Stomach (tissue), 9 donors: ENCODE results near the gene RENBP. TPM values are rescaled to one million over a fixed set of nuclear protein-coding genes. Genes with fewer than 3 reads are reported as not detected.

Experiments used
- DNase-seq, 2 donors: peaks; one replicate each; pipeline versions ENCODE4 v3.0.0 to v3.0.0-alpha.2; 2013 to 2019
- H3K27ac ChIP-seq, 5 donors: fragments of 200-600 bp in 4 of 5; sonication (generic) in 4 of 5; one replicate each; pipeline ENCODE4 v1.5.1; 2013 to 2019; ENCODE audit warnings: mild to moderate bottlenecking in 1 of 5, moderate library complexity in 1 of 5
- H3K27me3 ChIP-seq, 3 donors: fragments of 200-600 bp; sonication (generic); one replicate each; pipeline ENCODE4 v1.5.1; 2017 to 2019; ENCODE audit warnings: mixed run types in 1 of 3
- H3K36me3 ChIP-seq, 4 donors: fragments of 200-600 bp; sonication (generic); 1 replicate in 3 of 4; 2 replicates in 1 of 4; pipeline ENCODE4 v1.5.1; 2016 to 2019
- H3K4me1 ChIP-seq, 4 donors: fragments of 200-600 bp; sonication (generic); one replicate each; pipeline ENCODE4 v1.5.1; 2016 to 2019
- H3K4me3 ChIP-seq, 4 donors: fragments of 200-600 bp; sonication (generic) in 3 of 4; one replicate each; pipeline ENCODE4 v1.5.1; 2016 to 2019; ENCODE audit warnings: mild to moderate bottlenecking in 1 of 4
- H3K9me3 ChIP-seq, 4 donors: fragments of 200-600 bp; sonication (generic); one replicate each; pipeline ENCODE4 v1.5.1; 2016 to 2019
- CTCF ChIP-seq, 7 experiments: fragments of 450-650 bp in 4 of 7; fragments of 200-600 bp in 3 of 7; sonication (generic) in 3 of 7; IDR thresholded peaks; one replicate each; pipeline ENCODE4 v1.5.1; 2016 to 2019; ENCODE audit warnings: antibody characterized with exemption in 7 of 7, control low read depth in 2 of 7, mild to moderate bottlenecking in 1 of 7
- EP300 ChIP-seq: sonication (generic); formaldehyde crosslinking; IDR thresholded peaks from one replicate; pipeline ENCODE4 v1.6.1; 2017; ENCODE audit warnings: antibody characterized with exemption
- POLR2A ChIP-seq, 4 donors: fragments of 450-650 bp; IDR thresholded peaks; one replicate each; pipeline ENCODE4 v1.6.1; 2016; ENCODE audit warnings: antibody characterized with exemption in 4 of 4, control low read depth in 2 of 4, mild to moderate bottlenecking in 1 of 4, moderate library complexity in 1 of 4
- POLR2AphosphoS5 ChIP-seq, 3 donors: sonication (generic); formaldehyde crosslinking; IDR thresholded peaks; one replicate each; pipeline ENCODE4 v1.6.1; 2016; ENCODE audit warnings: antibody characterized with exemption in 3 of 3
- WGBS, 5 donors: extraction: QIAGEN DNeasy Blood & Tissue Kit in 3 of 5; methylation state at CpG; one replicate each; pipeline versions ENCODE4 v1.1.5 to v1.1.7; 2013 to 2018; 5-methylcytosine and 5-hydroxymethylcytosine counted together
- intact Hi-C: fragments of 100-400 bp; cut with DNase I; formaldehyde crosslinking; loops from one replicate; pipeline ENCODE4 v1.15.1; 2023; ENCODE audit warnings: low total_unique reads
- polyA plus RNA-seq, 3 donors: library from polyadenylated mRNA; stranded (reverse); fragments of 200-250 nt; gene quantifications; one replicate each; pipeline ENCODE4 v1.2.3, GENCODE V29; 2013
- total RNA-seq, 5 donors: library from RNA; depleted of rRNA; stranded (reverse); fragments of >200 nt; gene quantifications; one replicate each; pipeline versions ENCODE4 v1.1.0 to v1.2.3, GENCODE V29; 2014 to 2016
- donor health status: healthy with polysubstance abuse.
- donor health status: Bipolar disorder and iron deficiency.
- donor health status: healthy.

RENBP gene
- total and polyA plus RNA-seq, 8 donors, result 2.3 to 12.7 (median 8.1) TPM; not detected in 3

GRCh38 chrX:153945956-153946943, 1.8 kb upstream of the RENBP start:
- no peak for DNase-seq
- no peak overlapping the region for H3K4me3 ChIP-seq
- intact Hi-C loops, result no loop called here
- peak overlapping the region in 2 of 5 donors; percentile 74 to 79 for H3K27ac ChIP-seq
- TF ChIP-seq POLR2AphosphoS5 (IDR thresholded peaks at IDR 0.05) (no peak), EP300 (no peak), POLR2A (IDR thresholded peaks at IDR 0.05) (no peak), CTCF (IDR thresholded peaks at IDR 0.05) (no peak)
- H3K36me3 ChIP-seq, result peaks cover 12 to 36% (median 32%) of the 10 kb centered on the region in 4 donors
- no peaks in the 10 kb centered on the region for H3K9me3 ChIP-seq
- WGBS, 5 donors, result 74 to 90% (median 83%) methylated on average over 20 to 24 of the region's 24 CpGs
- peaks cover 0 to 9% (median 0%) of the 10 kb centered on the region in 3 donors for H3K27me3 ChIP-seq
- peaks cover 0 to 49% (median 11%) of the 10 kb centered on the region in 4 donors for H3K4me1 ChIP-seq

- H3K27me3 ChIP-seq, result peaks cover 0 to 9% (median 0%) of the 10 kb centered on the region in 3 donors
- peak overlapping the region; percentile 32 to 39 (median 38) for H3K4me3 ChIP-seq
- WGBS, 5 donors, result 39 to 64% (median 57%) methylated on average over 1 to 6 of the region's 6 CpGs
- H3K9me3 ChIP-seq, result no peaks in the 10 kb centered on the region
- peak overlapping the region in 3 of 5 donors; percentile 27 to 76 (median 49) for H3K27ac ChIP-seq
- intact Hi-C loops, result no loop called here
- TF ChIP-seq POLR2AphosphoS5 (IDR thresholded peaks at IDR 0.05), result no peak
- TF ChIP-seq EP300, result no peak
- no peak for TF ChIP-seq POLR2A (IDR thresholded peaks at IDR 0.05)
- TF ChIP-seq CTCF (IDR thresholded peaks at IDR 0.05), result no peak
- peaks cover under 1 to 21% (median 17%) of the 10 kb centered on the region in 4 donors for H3K36me3 ChIP-seq
- no peak for DNase-seq
- peaks cover 0 to 44% (median 8%) of the 10 kb centered on the region in 4 donors for H3K4me1 ChIP-seq
Measured at GRCh38 chrX:153944800-153945150, 332 bp upstream of the RENBP start.

- 38 to 60% (median 46%) methylated on average over 7 to 23 of the region's 23 CpGs for WGBS, 5 donors
- no peak for DNase-seq
- H3K4me3 ChIP-seq, result peak overlapping the region in 1 of 4 donors; percentile 9
- peaks cover 0 to 21% (median 4%) of the 10 kb centered on the region in 4 donors for H3K4me1 ChIP-seq
- H3K9me3 ChIP-seq, result no peaks in the 10 kb centered on the region
- peak overlapping the region in 2 of 5 donors; percentile 13 to 22 for H3K27ac ChIP-seq
- TF ChIP-seq POLR2A (IDR thresholded peaks at IDR 0.05), result no peak
- TF ChIP-seq CTCF (IDR thresholded peaks at IDR 0.05), result no peak
- no peak for TF ChIP-seq EP300
- no peak for TF ChIP-seq POLR2AphosphoS5 (IDR thresholded peaks at IDR 0.05)
- H3K27me3 ChIP-seq, result peaks cover 0 to 9% (median 0%) of the 10 kb centered on the region in 3 donors
- intact Hi-C loops, result no loop called here
- H3K36me3 ChIP-seq, result no peaks in the 10 kb centered on the region
Measured at GRCh38 chrX:153941336-153942252, 2.8 kb downstream of the RENBP start.

GRCh38 chrX:153939573-153939972, 4.9 kb downstream of the RENBP start:
- no peak overlapping the region for H3K27ac ChIP-seq
- peaks cover 0 to 9% (median 0%) of the 10 kb centered on the region in 3 donors for H3K27me3 ChIP-seq
- no peak for DNase-seq
- no peaks in the 10 kb centered on the region for H3K36me3 ChIP-seq
- no peak for TF ChIP-seq POLR2AphosphoS5 (IDR thresholded peaks at IDR 0.05)
- TF ChIP-seq CTCF (IDR thresholded peaks at IDR 0.05), result no peak
- no peak for TF ChIP-seq POLR2A (IDR thresholded peaks at IDR 0.05)
- no peak for TF ChIP-seq EP300
- no peak overlapping the region for H3K4me3 ChIP-seq
- WGBS, 5 donors, result 56 to 72% (median 66%) methylated on average over 6 to 7 of the region's 7 CpGs
- no peaks in the 10 kb centered on the region for H3K9me3 ChIP-seq
- intact Hi-C loops, result no loop called here
- H3K4me1 ChIP-seq, result peaks cover 0 to 20% (median 12%) of the 10 kb centered on the region in 4 donors
